GM18868 (cell line): ENCODE data around the gene CCR4.
"Not testable (repeated sequence)": the region's sequence is repeated elsewhere in the genome, so short reads cannot be mapped to it uniquely, and the experiment has no call there.

Source experiments
- ATAC-seq: cut with Tn5 transposase; IDR thresholded peaks from one replicate; pipeline ENCODE4 v1.9.1; 2021; ENCODE audit warnings: mild to moderate bottlenecking, moderate library complexity; ENCODE audit not compliant: unreplicated experiment

Gene CCR4

DNA sequence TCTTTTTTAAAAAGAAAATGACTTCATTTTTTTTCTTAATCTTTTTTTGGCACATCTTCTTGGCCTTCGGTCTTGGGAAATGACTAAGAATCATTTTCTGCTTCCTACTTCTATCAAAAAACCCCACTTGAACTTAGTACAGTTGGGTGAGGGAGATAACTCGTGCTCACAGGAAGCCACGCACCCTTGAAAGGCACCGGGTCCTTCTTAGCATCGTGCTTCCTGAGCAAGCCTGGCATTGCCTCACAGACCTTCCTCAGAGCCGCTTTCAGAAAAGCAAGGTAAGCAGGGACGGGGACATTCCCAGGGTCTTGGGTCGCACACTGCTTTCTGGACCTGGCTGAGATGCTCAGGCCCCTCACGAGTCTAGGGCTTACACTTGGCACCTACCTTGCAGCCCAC, at the start of gene CCR4:
Gene CCR4 (plus strand): TSS at position 235 of the 402 bp plus-strand sequence. CDS start 1,779 bp downstream, outside the sequence.
- ATAC-seq = peak; percentile 69

DNA sequence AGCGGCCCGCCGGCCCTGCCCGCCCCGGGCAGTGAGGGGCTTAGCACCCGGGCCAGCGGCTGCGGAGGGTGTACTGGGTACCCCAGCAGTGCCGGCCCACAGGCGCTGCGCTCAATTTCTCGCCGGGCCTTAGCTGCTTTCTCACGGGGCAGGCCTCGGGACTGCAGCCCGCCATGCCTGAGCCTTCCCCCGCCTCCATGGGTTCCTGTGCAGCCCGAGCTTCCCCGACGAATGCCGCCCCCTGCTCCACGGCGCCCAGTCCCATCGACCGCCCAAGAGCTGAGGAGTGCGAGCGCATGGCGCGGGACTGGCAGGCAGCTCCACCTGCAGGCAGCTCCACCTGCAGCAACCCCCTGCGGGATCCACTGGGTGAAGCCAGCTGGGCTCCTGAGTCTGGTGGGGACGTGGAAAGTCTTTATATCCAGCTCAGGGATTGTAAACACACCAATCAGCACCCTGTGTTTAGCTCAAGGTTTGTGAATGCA, 48.5 kb upstream of the CCR4 start:
- ATAC-seq = peak; percentile 58

DNA sequence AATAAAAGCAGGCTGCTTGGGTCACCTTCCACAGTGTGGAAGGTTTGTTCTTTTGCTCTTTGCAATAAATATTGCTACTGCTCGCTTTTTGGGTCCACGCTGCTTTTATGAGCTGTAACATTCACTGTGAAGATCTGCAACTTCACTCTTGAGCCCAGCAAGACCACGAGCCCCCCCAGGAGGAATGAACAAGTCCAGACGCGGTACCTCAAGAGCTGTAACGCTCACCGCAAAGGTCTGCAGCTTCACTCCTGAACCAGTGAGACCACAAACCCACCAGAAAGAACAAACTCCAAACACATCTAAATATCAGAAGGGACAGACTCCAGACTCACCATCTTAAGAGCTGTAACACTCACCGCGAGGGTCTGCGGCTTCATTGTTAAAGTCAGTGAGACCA, 47.5 kb upstream of the CCR4 start:
- no peak for ATAC-seq

DNA sequence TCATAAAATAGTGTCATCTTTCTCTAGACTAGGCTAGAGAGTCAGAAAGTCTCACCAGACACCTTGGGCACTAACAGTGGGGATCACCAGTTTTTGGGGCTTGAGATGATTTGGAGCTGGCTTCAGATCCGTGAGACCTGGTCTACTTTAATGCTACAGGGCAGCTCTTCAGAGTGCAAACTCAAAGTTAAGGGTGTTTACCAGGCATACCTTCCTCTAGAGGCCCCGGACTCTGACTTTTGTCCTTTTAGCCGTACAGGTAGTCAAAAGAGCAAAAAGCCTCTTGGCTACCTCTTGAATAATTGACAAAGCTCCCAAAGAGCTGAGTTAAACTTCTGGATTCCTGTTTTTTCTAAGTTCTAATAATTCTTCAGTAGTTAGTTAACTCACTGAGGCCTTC, 41.4 kb upstream of the CCR4 start:
- ATAC-seq = no peak

DNA sequence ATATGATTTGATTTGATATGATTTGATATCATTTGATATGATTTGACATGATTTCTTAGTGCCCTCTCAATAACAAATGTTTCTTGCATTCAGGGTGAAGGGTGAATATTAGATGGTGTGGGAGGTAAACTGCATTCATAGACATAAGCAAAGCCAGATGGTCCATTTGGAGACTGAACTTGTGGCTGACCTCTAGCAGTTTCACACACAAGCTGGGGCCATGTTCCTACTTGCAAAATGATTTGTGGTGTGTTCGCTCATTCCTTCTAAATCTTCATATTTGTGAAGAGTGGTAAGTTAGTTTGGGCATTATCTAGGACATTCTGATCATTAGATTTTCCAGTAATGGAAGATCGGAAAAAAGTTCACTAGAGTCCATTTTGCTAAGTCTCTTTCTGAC, 40.5 kb upstream of the CCR4 start:
- ATAC-seq = no peak

DNA sequence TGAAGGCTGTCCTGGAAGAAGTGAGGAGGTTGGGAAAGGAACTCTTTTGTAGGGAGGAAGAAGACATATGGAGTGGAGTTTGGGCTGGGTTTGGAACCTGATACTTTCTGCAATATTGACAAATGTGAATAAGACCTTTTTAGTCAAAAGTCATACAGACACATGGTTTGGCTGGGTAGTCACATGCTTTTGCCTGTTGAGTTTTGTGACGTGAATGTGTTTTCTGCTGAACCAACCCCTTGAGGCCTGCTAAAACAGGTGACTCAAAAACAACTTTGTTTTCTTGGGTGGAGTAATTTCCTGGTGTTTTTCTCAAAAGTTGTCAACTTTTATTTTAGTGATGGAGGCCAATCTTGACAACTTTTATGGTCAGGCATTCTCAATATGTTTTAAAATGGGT, 39.4 kb upstream of the CCR4 start:
- ATAC-seq = no peak

DNA sequence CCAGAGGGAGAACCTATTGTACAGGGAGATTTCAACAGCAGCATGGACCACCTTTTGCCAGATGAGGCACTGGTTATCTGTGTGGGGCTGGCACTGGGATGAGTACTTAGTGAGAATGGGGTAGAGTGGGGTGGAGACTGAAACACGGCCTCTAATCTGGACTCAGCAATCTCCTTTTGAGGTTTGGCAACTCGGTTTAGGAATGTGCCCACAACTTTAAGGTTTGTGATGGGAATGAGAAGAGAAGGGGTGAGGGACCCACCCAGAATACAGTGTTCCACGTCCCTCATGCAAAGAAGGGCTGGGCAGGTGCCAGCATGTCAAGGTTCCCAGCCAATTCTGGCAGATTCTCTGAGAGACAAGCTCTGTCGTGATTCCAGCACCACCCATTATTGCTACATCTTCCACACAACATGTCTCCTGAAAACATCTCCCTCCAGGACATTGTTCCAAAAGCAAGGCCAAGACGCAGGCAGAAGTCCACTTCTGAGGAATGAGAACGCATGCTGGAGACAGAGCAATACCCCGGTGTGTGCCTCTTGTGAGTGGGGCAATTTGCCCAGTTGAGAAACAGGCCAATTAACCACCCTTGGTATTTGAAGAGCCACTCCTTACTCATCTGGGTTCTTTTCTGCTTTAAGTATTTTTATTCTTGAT, 37.5 kb upstream of the CCR4 start:
- no peak for ATAC-seq

DNA sequence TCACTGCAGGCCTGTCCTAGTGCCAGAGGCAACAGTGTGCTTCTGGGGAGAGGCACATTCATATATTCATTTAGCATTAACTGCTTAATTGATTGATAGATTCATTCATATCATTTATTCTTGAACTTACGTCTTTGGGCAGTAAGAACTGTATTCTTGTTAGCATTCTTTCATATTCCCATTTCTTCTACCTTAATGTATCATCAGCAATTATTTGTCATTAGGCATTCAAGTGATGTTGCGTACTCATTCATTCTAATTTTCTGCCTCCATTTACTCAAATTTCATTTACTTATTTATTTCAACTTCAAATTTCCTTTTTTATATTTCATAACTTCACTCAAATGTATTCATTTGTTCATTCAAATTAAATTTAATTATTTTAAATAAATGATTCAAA, 31.5 kb upstream of the CCR4 start:
- ATAC-seq = no peak

DNA sequence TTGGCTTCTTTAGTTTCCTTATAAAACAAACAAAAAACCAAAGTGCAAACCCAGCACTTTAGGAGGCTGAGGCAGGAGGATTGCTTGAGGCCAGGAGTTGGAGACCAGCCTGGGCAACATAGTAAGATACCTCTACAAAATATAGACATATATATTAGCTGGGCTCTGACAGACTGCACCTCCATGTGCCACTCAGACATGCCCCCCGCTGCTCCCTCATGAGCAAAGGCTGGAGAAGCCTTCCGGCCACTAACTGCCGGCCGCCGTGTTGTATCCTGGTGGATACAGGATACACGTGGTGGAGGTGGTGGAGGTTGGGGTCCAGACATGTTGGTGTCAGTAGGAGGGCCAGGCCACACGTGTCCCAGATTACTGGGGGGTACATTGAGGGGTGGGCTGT, 29.4 kb upstream of the CCR4 start:
- ATAC-seq = no peak

DNA sequence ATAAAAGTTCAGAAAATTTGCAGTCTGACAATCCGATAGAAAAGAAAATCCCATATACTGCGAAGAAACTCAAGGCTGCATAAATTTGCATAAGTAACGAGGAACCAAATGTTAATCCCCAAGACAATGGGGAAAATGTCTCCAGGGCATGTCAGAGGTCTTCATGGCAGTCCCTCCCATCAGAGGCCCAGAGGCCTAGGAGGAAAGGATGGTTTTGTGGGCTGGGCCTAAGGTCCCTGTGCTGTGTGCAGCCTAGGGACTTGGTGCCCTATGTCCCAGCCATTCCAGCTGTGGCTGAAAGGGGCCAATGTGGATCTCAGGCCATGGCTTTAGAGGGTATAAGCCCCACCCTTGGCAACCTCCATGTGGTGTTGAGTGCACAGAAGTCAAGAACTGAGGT, 21.3 kb upstream of the CCR4 start:
- no peak for ATAC-seq

DNA sequence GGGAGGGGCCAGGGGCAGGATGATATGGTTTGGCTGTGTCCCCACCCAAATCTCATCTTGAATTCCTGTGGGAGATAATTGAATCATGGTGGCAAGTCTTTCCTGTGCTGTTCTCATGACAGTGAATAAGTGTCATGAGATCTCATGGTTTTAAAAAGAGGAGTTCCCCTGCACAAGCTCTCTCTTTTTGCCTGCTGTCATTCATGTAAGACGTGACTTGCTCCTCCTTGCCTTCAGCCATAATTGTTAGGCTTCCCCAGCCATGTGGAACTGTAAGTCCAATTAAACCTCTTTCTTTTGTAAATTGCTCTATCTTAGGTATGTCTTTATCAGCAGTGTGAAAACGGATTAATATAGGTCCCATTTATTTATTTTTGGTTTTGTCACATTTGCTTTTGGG, 20.2 kb upstream of the CCR4 start:
- ATAC-seq = not testable (repeated sequence)

DNA sequence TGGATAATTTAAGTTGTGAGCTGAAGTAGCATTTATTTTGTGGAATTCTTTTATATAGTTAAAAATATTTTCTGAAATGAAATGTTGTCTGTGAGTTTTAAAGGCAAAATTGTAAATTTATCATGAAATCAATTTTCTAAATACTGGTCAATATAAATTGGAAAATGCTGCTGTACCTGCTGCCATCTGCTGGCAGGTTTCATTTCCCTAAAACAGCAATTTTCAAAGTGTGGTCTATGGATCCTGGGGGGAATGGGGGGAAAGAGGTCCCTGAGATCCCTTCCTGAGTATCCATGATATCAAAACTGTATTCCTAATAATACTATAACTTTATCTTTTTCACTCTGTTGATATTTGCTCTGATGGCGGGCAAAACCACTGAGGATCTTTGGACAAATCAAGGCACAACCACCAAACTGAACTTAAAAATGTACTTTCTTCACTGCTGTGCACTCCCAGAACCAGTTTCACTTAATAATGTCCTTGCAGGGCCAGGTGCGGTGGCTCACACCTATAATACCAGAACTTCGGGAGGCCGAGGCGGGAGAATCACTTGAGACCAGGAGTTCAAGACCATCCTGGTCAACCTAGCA, 17.2 kb upstream of the CCR4 start:
- no peak for ATAC-seq

DNA sequence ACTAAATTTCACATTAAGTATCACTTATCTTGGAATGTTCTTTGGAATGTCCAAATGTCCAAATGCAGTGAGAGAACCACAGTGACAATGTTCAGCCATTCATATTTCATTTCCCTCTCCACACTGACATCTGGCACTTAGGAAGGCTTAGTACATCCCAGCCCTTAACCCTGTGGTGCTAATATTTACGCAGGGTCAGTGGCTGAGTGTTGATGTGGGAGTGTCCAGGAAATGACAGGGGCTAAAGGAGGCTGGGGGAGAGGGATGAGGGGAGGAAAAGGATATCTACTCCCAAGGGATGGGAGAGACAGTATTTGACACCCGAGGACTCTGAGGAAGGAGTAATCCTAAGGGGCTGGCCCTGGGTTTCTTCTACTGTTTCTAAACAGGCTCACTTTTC, 14.1 kb upstream of the CCR4 start:
- ATAC-seq = no peak

DNA sequence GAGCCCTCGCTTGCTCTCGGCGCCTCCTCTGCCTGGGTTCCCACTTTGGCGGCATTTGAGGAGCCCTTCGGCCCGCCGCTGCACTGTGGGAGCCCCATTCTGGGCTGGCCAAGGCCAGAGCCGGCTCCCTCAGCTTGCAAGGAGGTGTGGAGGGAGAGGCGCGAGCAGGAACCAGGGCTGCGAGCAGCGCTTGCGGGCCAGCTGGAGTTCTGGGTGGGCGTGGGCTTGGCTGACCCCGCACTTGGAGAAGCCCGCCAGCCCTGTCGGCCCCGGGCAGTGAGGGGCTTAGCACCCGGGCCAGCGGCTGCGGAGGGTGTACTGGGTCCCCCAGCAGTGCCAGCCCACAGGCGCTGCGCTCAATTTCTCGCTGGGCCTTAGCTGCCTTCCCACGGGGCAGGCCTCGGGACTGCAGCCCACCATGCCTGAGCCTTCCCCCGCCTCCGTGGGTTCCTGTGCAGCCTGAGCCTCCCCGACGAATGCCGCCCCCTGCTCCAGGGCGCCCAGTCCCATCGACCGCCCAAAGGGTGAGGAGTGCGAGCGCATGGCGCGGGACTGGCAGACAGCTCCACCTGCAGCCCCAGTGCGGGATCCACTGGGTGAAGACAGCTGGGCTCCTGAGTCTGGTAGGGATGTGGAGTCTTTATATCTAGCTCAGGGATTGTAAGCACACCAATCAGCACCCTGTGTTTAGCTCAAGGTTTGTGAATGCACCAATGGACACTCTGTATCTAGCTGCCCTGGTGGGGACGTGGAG, 11.7 kb upstream of the CCR4 start:
- ATAC-seq = not testable (repeated sequence)

DNA sequence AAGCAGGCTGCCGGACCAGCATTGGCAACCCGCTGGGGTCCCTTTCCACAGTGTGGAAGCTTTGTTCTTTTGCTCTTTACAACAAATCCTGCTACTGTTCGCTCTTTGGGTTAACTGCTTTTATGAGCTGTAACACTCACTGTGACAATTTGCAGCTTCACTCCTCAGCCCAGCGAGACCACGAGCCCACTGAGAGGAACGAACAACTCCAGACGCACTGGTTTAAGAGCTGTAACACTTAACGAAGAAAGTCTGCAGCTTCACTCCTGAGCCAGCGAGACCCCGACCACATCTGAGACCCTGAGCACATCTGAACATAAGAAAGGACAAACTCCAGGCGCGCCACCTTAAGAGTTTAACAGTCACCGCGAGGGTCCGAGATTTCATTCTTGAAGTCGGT, 10.7 kb upstream of the CCR4 start:
- ATAC-seq = no peak

DNA sequence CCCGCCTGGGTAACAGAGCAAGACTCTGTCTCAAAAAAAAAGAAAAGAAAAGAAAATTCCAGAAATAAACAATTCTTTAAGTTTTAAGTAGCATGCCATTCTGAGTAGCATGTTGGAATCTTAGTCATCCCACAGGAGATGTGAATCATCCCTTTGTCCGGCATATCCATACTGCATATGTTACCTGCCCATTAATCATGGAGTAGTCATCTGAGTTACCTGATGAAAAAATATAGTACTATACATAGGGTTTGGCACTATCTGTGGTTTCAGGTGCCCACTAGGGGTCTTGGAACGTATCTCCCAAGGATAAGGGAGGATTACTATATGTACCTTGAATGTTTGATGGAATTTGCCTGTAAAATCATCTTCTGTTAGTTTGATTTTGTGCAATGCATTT, 6.3 kb upstream of the CCR4 start:
- ATAC-seq = no peak

DNA sequence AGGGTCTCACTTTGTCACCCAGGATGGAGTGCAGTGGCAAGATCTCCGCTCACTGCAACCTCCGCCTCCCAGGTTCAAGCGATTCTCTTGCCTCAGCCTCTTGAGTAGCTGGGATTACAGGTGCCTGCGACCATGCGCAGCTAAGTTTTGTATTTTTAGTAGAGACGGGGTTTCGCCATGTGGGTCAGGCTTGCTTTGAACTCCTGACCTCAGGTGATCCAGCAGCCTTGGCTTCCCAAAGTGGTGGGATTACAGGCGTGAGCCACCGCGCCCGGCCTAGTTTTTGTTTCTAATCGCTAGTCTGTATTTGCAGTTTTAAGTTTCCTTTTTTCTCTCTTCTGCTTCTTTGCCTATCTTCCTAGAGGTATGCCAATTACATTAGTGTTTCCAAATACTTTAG, 5.8 kb upstream of the CCR4 start:
- not testable (repeated sequence) for ATAC-seq

DNA sequence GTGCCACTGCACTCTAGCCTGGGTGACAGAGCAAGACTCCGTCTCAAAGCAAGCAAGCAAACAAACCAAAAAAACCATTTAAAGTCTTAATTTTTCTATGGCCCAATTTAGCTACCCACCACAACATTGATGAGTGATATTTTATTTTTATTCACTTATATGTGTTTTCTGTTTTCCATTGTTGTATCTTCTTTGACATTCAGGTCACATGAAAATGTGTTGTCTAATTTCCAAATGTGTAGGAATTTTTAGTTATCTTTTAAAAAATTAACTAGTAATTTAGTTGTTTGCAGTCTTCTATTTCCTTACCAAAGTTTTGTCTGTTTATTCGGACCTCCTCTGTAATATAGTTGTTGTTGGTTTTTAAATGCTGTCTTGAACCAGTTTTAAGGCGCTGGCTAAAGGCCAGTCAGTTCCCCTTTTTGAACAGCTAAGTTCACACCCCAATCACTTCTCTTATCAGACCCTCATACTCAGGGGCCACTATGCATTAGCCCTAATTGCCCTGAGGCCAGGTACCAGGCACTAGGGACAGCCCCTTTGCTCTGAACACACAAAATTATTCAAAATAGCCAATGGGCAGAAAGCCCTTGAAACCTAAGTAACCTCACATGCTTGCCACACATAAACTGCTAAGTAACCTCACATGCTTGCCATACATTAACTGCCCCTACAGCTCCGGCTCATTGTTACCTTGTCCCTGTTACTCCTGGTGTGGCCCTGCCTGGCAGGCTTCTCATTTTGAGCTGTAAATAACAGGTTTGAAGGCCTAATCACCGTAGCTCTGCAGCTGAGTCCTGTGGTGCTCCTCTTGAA, 4.3 kb upstream of the CCR4 start:
- peak; percentile 13 for ATAC-seq

DNA sequence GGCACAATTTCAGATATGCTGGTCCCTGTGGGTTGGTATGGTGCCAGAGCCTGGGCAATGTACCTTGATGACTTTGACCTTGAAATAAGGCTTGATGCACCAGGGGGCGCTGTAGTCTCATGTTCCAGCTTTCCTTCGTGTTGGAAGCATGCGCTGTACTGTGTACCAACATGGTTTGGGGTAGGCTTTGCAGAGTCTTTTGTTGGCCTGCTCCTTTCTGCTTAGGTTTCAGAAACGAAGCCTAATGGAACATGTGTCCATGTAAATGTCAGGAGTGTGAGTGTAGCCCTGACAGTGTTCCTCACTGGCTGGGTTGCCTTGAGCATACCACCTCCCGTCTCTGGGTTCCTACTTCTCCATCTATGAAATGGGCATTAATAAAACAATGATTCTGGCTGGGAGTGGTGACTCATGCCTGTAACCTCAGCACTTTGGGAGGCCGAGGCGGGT, 3.6 kb upstream of the CCR4 start:
- peak; percentile 86 for ATAC-seq

DNA sequence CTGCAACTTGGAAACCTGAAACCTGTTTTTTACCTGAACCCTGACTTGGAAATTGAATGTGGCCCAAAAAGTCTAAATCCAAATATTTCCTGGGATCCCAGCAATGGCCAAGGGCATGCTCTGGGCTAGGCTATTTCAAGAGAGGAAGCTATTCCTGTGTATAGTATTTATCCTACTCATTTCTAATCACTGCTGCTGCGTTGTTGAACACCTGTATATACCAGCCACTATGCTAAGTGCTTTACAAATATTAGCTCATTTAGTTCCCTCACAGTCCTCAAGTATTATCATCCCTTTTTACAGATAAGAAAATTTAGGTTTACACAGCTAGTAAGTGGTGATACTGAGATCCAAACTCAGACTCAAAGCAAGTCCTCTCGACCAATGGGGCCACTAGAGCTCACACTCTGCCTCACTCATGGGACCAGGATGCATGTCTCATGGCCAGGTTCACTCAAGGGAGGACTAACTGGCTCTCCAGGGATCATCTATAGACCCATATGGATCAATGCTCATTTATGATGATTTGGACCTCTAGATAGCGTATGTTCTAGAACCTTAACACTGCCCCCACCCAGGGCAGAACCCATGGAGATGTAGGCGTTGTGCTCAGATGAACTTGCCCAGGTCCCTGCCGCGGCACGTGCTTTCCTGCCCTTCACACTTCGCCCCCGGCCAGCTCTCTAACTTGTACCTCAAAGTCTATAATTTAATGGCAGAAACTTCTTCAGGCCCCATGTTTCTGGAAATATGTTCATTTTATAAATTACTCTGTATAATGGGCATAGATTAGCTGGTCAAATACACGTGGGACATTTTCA, 2.6 kb upstream of the CCR4 start:
- ATAC-seq = no peak
